IMR-90 (cell line): ENCODE measurements around the gene ITGB2. TPM values are rescaled to one million over a fixed set of nuclear protein-coding genes. Genes with fewer than 3 reads are reported as not detected.

Experiments
- ATAC-seq: fragments of 200-7000 bp; cut with Tn5 transposase; 2 replicates; pipeline ENCODE4 v1.9.1; 2020; ENCODE audit warnings: low read depth, mild to moderate bottlenecking, moderate library complexity
- BruUV-seq: library from RNA; stranded (reverse); fragments of 400-500 nt; replicated peaks from 2 replicates; lab custom pipeline; 2021; lab: Mats Ljungman, UMichigan
- CTCF ChIA-PET: fragments of 300-600 bp; formaldehyde crosslinking; extraction: SDS; loops from one replicate; lab custom pipeline; 2021; ENCODE audit warnings: antibody characterized with exemption; lab: Yijun Ruan, JAX
- POLR2A ChIA-PET: fragments of 300-600 bp; sonication (Branson Sonifier 250); formaldehyde crosslinking; loops from one replicate; lab custom pipeline; 2022; ENCODE audit warnings: antibody characterized with exemption; ENCODE audit not compliant: unreplicated experiment; lab: Charles Lee
- DNase-seq: peaks from one replicate; pipeline ENCODE4 v3.0.0; 2013
- H2AFZ ChIP-seq: replicated peaks from 2 replicates; pipeline ENCODE3; 2013; ENCODE audit warnings: low read length, mild to moderate bottlenecking; ENCODE audit not compliant: poor library complexity
- H2AK5ac ChIP-seq: 2 replicates; pipeline ENCODE4 v1.6.1; 2013; ENCODE audit warnings: low read depth, low read length, inconsistent platforms
- H2AK9ac ChIP-seq: replicated peaks from 2 replicates; pipeline ENCODE3; 2013; ENCODE audit warnings: mild to moderate bottlenecking, low read depth, low read length, moderate library complexity; ENCODE audit not compliant: poor library complexity
- H2BK120ac ChIP-seq: 2 replicates; pipeline ENCODE4 v1.6.1; 2013; ENCODE audit warnings: low read depth, low read length, inconsistent platforms
- H2BK15ac ChIP-seq: 3 replicates; pipeline ENCODE4 v1.6.1; 2013; ENCODE audit warnings: low read depth, low read length, inconsistent platforms
- H2BK20ac ChIP-seq: 2 replicates; pipeline ENCODE4 v1.6.1; 2013; ENCODE audit warnings: low read depth, mild to moderate bottlenecking, inconsistent platforms, low read length, moderate library complexity
- H2BK5ac ChIP-seq: 2 replicates; pipeline ENCODE4 v1.6.1; 2013; ENCODE audit warnings: mild to moderate bottlenecking, low read depth, low read length, inconsistent platforms; ENCODE audit not compliant: poor library complexity, severe bottlenecking
- H3K14ac ChIP-seq: replicated peaks from 2 replicates; pipeline ENCODE4 v1.6.1; 2013; ENCODE audit warnings: low read depth, low read length, inconsistent platforms
- H3K18ac ChIP-seq: 2 replicates; pipeline ENCODE4 v1.6.1; 2013; ENCODE audit warnings: low read depth, low read length, control low read depth
- H3K23ac ChIP-seq: 2 replicates; pipeline ENCODE4 v1.6.1; 2013; ENCODE audit warnings: low read depth, low read length, inconsistent platforms
- H3K27ac ChIP-seq: 2 replicates; pipeline ENCODE4 v1.5.1; 2013; ENCODE audit warnings: mild to moderate bottlenecking, control low read depth, low read length; ENCODE audit not compliant: insufficient read depth
- H3K27me3 ChIP-seq: 2 replicates; pipeline ENCODE4 v1.6.1; 2013; ENCODE audit warnings: low read length; ENCODE audit not compliant: control insufficient read depth, insufficient read depth
- H3K36me3 ChIP-seq: 2 replicates; pipeline ENCODE4 v1.6.1; 2013; ENCODE audit warnings: low read length, mixed read lengths; ENCODE audit not compliant: control insufficient read depth, insufficient read depth
- H3K4ac ChIP-seq: 2 replicates; pipeline ENCODE4 v1.6.1; 2013; ENCODE audit warnings: low read depth, low read length, inconsistent platforms
- H3K4me1 ChIP-seq: 2 replicates; pipeline ENCODE4 v1.6.1; 2013; ENCODE audit warnings: low read length, mixed read lengths; ENCODE audit not compliant: control insufficient read depth, insufficient read depth
- H3K4me2 ChIP-seq: 2 replicates; pipeline ENCODE4 v1.6.1; 2013; ENCODE audit warnings: low read depth, mild to moderate bottlenecking, control low read depth, low read length, moderate library complexity
- H3K4me3 ChIP-seq: 2 replicates; pipeline ENCODE4 v1.5.1; 2013; ENCODE audit warnings: low read depth, mild to moderate bottlenecking, control low read depth, low read length, moderate library complexity; ENCODE audit not compliant: insufficient read depth
- H3K56ac ChIP-seq: 2 replicates; pipeline ENCODE4 v1.6.1; 2013; ENCODE audit warnings: low read length, inconsistent platforms; ENCODE audit not compliant: insufficient read depth; ENCODE audit errors: extremely low read depth
- H3K79me1 ChIP-seq, 2 experiments: 2 replicates each; pipeline ENCODE4 v1.6.1; 2013; ENCODE audit warnings: low read length in 2 of 2, inconsistent platforms in 1 of 2, low read depth in 1 of 2
- H3K9ac ChIP-seq: 2 replicates; pipeline ENCODE4 v1.6.1; 2013; ENCODE audit warnings: low read depth, low read length, control low read depth
- H3K9me1 ChIP-seq: 2 replicates; pipeline ENCODE4 v1.6.1; 2013; ENCODE audit warnings: low read length, inconsistent platforms; ENCODE audit not compliant: insufficient read depth
- H3K9me3 ChIP-seq: 2 replicates; pipeline ENCODE4 v1.6.1; 2013; ENCODE audit warnings: low read length; ENCODE audit not compliant: control insufficient read depth, insufficient read depth
- H4K20me1 ChIP-seq: 2 replicates; pipeline ENCODE4 v1.6.1; 2013; ENCODE audit warnings: low read length, inconsistent platforms; ENCODE audit not compliant: insufficient read depth
- H4K5ac ChIP-seq: 2 replicates; pipeline ENCODE4 v1.6.1; 2013; ENCODE audit warnings: mild to moderate bottlenecking, low read depth, low read length, control low read depth
- H4K8ac ChIP-seq, 2 experiments: 2 replicates each; pipeline ENCODE4 v1.6.1; 2013; ENCODE audit warnings: low read depth in 2 of 2, low read length in 2 of 2, control low read depth in 1 of 2, inconsistent platforms in 1 of 2
- H4K91ac ChIP-seq: 2 replicates; pipeline ENCODE4 v1.6.1; 2013; ENCODE audit warnings: low read depth, low read length, inconsistent platforms; ENCODE audit not compliant: insufficient read depth
- FOS ChIP-seq: fragments of 150-350 bp; IDR thresholded peaks from 2 replicates; pipeline ENCODE4 v1.6.1; 2016; ENCODE audit warnings: low read depth, low read length
- NFE2L2 ChIP-seq: fragments of 150-350 bp; IDR thresholded peaks from 2 replicates; pipeline ENCODE4 v1.6.1; 2016; ENCODE audit warnings: low read depth, mild to moderate bottlenecking, low read length
- RAD21 ChIP-seq: IDR thresholded peaks from 2 replicates; pipeline ENCODE4 v1.6.1; 2012; ENCODE audit warnings: low read length, improper control_type of control experiment
- WGBS, 2 experiments: methylation state at CpG; one replicate each; pipeline versions ENCODE4 v1.1.5 to v1.1.7; 2013; ENCODE audit warnings: missing lambda C conversion rate in 2 of 2; ENCODE audit not compliant: insufficient read length in 1 of 2; ENCODE audit errors: extremely low coverage in 2 of 2; 5-methylcytosine and 5-hydroxymethylcytosine counted together
- dilution Hi-C: fragments of 300-500 bp; cut with HindIII; formaldehyde crosslinking; loops from one replicate; pipeline ENCODE4 v1.14.3; 2018; ENCODE audit warnings: low sequenced_read_pairs; ENCODE audit not compliant: unreplicated experiment
- in situ Hi-C: fragments of 300-500 bp; cut with MboI; formaldehyde crosslinking; loops from 3 replicates; pipeline ENCODE4 v1.14.3; 2019; ENCODE audit warnings: low sequenced_read_pairs, inconsistent platforms, mixed read lengths
- intact Hi-C: fragments of 100-400 bp; cut with micrococcal nuclease; formaldehyde crosslinking; loops from 2 replicates; pipeline ENCODE4 v1.10.0; 2022
- polyA plus RNA-seq, 3 experiments: library from polyadenylated mRNA; depleted of rRNA; stranded (reverse); fragments of >200 nt; gene quantifications; 2 replicates each; pipeline ENCODE4 v1.2.3, GENCODE V29; 2012; ENCODE audit warnings: low replicate concordance in 1 of 3
- total RNA-seq: library from RNA; depleted of rRNA; stranded (reverse); fragments of >200 nt; gene quantifications from 2 replicates; pipeline ENCODE4 v1.2.3, GENCODE V29; 2012

The ITGB2 gene
- total and polyA plus RNA-seq, 2 of the 4 experiments (the other 2 are of a cell fraction) = 0.14 TPM; not detected in 1

DNA sequence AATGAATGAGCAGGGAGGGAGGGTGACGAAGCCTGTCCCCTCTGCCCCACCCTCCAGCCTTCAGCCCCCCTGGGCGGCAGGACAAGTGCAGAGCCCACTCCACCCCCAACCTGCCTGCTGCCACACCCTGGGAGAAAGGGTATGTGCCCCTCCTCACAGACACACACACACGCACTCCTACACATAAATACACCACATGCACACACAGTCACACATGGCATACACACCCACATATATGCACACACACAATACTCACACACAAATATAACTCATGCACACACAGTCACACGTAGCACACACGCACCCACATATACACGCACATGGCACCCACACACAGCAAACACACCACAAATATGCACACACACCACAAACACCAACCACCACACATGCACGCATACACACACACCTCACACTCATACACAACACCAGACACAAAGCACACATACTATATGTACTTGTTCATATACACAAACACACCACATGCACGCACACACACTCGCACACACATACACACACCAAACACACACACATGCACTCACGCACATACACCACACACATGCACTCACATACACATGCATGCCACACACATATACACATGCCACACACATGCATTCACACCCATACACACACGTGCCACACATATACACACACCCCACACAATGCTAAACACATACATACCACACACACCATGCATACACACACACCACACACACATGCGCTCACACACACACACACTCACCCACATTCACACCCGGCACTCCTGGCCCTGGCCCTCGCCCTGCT is 16.4 kb downstream of the ITGB2 start:
- DNase-seq = no peak
- H3K79me1 ChIP-seq = no peaks in the 10 kb centered on the region
- no peak overlapping the region for H2BK120ac ChIP-seq
- no peaks in the 10 kb centered on the region for H3K9me3 ChIP-seq
- H2AFZ ChIP-seq = no peak overlapping the region
- H3K4me1 ChIP-seq = peaks cover 6% of the 10 kb centered on the region; the same call in 1 of the 2 replicates
- no peak overlapping the region for H2AK5ac ChIP-seq
- H2AK9ac ChIP-seq = peak overlapping the region; percentile 65
- no peak overlapping the region for H3K9ac ChIP-seq
- peaks cover 15% of the 10 kb centered on the region; the same call in 1 of the 2 replicates for H3K9me1 ChIP-seq
- no peak overlapping the region for H3K14ac ChIP-seq
- POLR2A ChIA-PET = no interaction called here
- H3K36me3 ChIP-seq = no peaks in the 10 kb centered on the region
- H3K4me3 ChIP-seq = no peak overlapping the region
- no peak overlapping the region for H3K56ac ChIP-seq
- BruUV-seq = no TSS peak
- WGBS, 2 experiments = 79% methylated on average over 8 of the region's 14 CpGs; no CpG with 5 or more reads in 1 of the 2 experiments
- no peak for ATAC-seq
- H3K27me3 ChIP-seq = peaks cover 78% of the 10 kb centered on the region
- in situ Hi-C loops = no loop called here
- H4K5ac ChIP-seq = no peak overlapping the region
- H4K91ac ChIP-seq = no peak overlapping the region
- TF ChIP-seq FOS = no peak
- TF ChIP-seq RAD21 = no peak
- no peak for TF ChIP-seq NFE2L2
- H4K20me1 ChIP-seq = no peaks in the 10 kb centered on the region
- H4K8ac ChIP-seq = no peak overlapping the region
- H3K4ac ChIP-seq = no peak overlapping the region
- H3K23ac ChIP-seq = no peak overlapping the region
- CTCF ChIA-PET = no interaction called here
- intact Hi-C loops = no loop called here
- H3K4me2 ChIP-seq = no peak overlapping the region
- H2BK15ac ChIP-seq = no peak overlapping the region
- no peak overlapping the region for H2BK20ac ChIP-seq
- dilution Hi-C loops = no loop called here
- no peak overlapping the region for H3K27ac ChIP-seq
- H2BK5ac ChIP-seq = peak overlapping the region; percentile 54
- no peak overlapping the region for H3K18ac ChIP-seq
